NCI-H2171 (cell line): ENCODE measurements around the gene TAF6.

Source experiments
- DNase-seq: peaks from one replicate; lab custom pipeline; 2025; lab: John Stamatoyannopoulos, UW

The TAF6 gene

GRCh38 chr7:100120733-100121036 is 1.5 kb upstream of the TAF6 start:
- no peak for DNase-seq

GRCh38 chr7:100119970-100120732 is 993 bp upstream of the TAF6 start:
- peak; percentile 64 for DNase-seq

GRCh38 chr7:100118388-100119071 is 628 bp downstream of the TAF6 start:
- no peak for DNase-seq

- no peak for DNase-seq
These were observed 4.1 kb downstream of the TAF6 start for GRCh38 chr7:100115026-100115425.

GRCh38 chr7:100111914-100112313 is 7.2 kb downstream of the TAF6 start:
- no peak for DNase-seq

GRCh38 chr7:100111156-100111555 is 8.0 kb downstream of the TAF6 start:
- no peak for DNase-seq

- DNase-seq: no peak
These were observed 9.5 kb downstream of the TAF6 start for GRCh38 chr7:100109521-100110163.

- no peak for DNase-seq
These were observed 11.3 kb downstream of the TAF6 start for GRCh38 chr7:100107890-100108289.

- DNase-seq: no peak
These were observed 11.9 kb downstream of the TAF6 start for GRCh38 chr7:100107125-100107737.

GRCh38 chr7:100106633-100107032 is 12.5 kb downstream of the TAF6 start:
- no peak for DNase-seq

GRCh38 chr7:100105534-100105933 is 13.6 kb downstream of the TAF6 start:
- DNase-seq: no peak

- DNase-seq: no peak
These were observed 16.0 kb downstream of the TAF6 start for GRCh38 chr7:100102950-100103840.

- DNase-seq: peak; percentile 98
These were observed 17.9 kb downstream of the TAF6 start, which contains the start of the genes AP4M1 and MCM7 for GRCh38 chr7:100101016-100101862. AP4M1 (plus strand) TSS chr7:100101643; CDS start chr7:100101715, 72 bp downstream. MCM7 (minus strand) TSS chr7:100101397; CDS start chr7:100101294, 103 bp downstream.

- peak; percentile 94 for DNase-seq
These were observed 18.6 kb downstream of the TAF6 start for GRCh38 chr7:100100420-100101015.

GRCh38 chr7:100099452-100099851 is 19.7 kb downstream of the TAF6 start:
- DNase-seq: no peak

- no peak for DNase-seq
These were observed 20.2 kb downstream of the TAF6 start for GRCh38 chr7:100098913-100099312.

- DNase-seq: no peak
These were observed 23.5 kb downstream of the TAF6 start for GRCh38 chr7:100095704-100096103.

GRCh38 chr7:100095289-100095688 is 23.9 kb downstream of the TAF6 start:
- no peak for DNase-seq

- no peak for DNase-seq
These were observed 25.2 kb downstream of the TAF6 start for GRCh38 chr7:100093925-100094486.

- no peak for DNase-seq
These were observed 25.7 kb downstream of the TAF6 start for GRCh38 chr7:100093498-100093897.
